CD4-positive, alpha-beta memory T cell (primary cell): ENCODE data around the gene GABRR3. TPM values are rescaled to one million over a fixed set of nuclear protein-coding genes. Genes with fewer than 3 reads are reported as not detected.

ENCODE experiments used
- CTCF ChIA-PET: fragments of 350-600 bp; sonication (Branson Sonifier 250); formaldehyde crosslinking; loops from one replicate; lab custom pipeline; 2021; ENCODE audit warnings: inconsistent platforms; ENCODE audit not compliant: partially characterized antibody; lab: Charles Lee
- POLR2A ChIA-PET: fragments of 350-600 bp; sonication (Branson Sonifier 250); formaldehyde crosslinking; loops from one replicate; lab custom pipeline; 2021; ENCODE audit not compliant: partially characterized antibody; lab: Charles Lee
- DNase-seq, 5 donors: peaks; one replicate each; pipeline versions ENCODE4 v3.0.0 to v3.0.0-alpha.2; 2020 to 2022; ENCODE audit warnings: mixed read lengths in 1 of 5
- H3K27ac ChIP-seq: one replicate; pipeline ENCODE4 v1.7.0; 2013; ENCODE audit warnings: low read depth, low read length
- H3K27me3 ChIP-seq: 2 replicates; pipeline ENCODE4 v1.7.0; 2013; ENCODE audit warnings: mild to moderate bottlenecking, low read length, moderate library complexity; ENCODE audit not compliant: insufficient read depth
- H3K36me3 ChIP-seq: 2 replicates; pipeline ENCODE4 v1.7.0; 2013; ENCODE audit warnings: mild to moderate bottlenecking, low read length, moderate library complexity; ENCODE audit not compliant: insufficient read depth
- H3K4me1 ChIP-seq: 2 replicates; pipeline ENCODE4 v1.7.0; 2013; ENCODE audit warnings: mild to moderate bottlenecking, low read length, moderate library complexity; ENCODE audit not compliant: insufficient read depth
- H3K4me3 ChIP-seq, 2 donors: one replicate each; pipeline ENCODE4 v1.7.0; 2013; ENCODE audit warnings: low read length in 2 of 2, mild to moderate bottlenecking in 1 of 2
- H3K9me3 ChIP-seq, 2 donors: one replicate each; pipeline ENCODE4 v1.7.0; 2013; ENCODE audit warnings: low read length in 2 of 2, control low read depth in 1 of 2; ENCODE audit not compliant: control insufficient read depth in 1 of 2
- H3K27ac Mint-ChIP-seq, 7 donors: one replicate each; pipeline ENCODE4 v1.8.0; 2020 to 2021; ENCODE audit warnings: mixed read lengths in 7 of 7, mild to moderate bottlenecking in 6 of 7, inconsistent platforms in 3 of 7, moderate library complexity in 3 of 7
- H3K27me3 Mint-ChIP-seq, 2 donors: one replicate each; pipeline ENCODE4 v1.8.0; 2020 to 2021; ENCODE audit warnings: mixed read lengths in 2 of 2
- H3K36me3 Mint-ChIP-seq, 2 donors: one replicate each; pipeline ENCODE4 v1.8.0; 2020 to 2021; ENCODE audit warnings: mixed read lengths in 2 of 2, inconsistent platforms in 1 of 2, mild to moderate bottlenecking in 1 of 2
- H3K4me1 Mint-ChIP-seq, 4 donors: one replicate each; pipeline ENCODE4 v1.8.0; 2020 to 2021; ENCODE audit warnings: mixed read lengths in 4 of 4, mild to moderate bottlenecking in 1 of 4
- H3K4me3 Mint-ChIP-seq, 8 donors: one replicate each; pipeline ENCODE4 v1.8.0; 2020 to 2021; ENCODE audit warnings: mixed read lengths in 8 of 8, mild to moderate bottlenecking in 7 of 8, moderate library complexity in 6 of 8, inconsistent platforms in 3 of 8
- H3K9me3 Mint-ChIP-seq, 8 donors: one replicate each; pipeline ENCODE4 v1.8.0; 2020 to 2021; ENCODE audit warnings: mixed read lengths in 8 of 8, mild to moderate bottlenecking in 5 of 8, inconsistent platforms in 3 of 8, moderate library complexity in 1 of 8
- intact Hi-C: fragments of 100-400 bp; cut with micrococcal nuclease; formaldehyde crosslinking; loops from one replicate; pipeline ENCODE4 v1.15.1; 2023
- polyA plus RNA-seq, 2 donors: library from polyadenylated mRNA; unstranded; fragments of 300-500 nt; fragmentation: Illumina TruSeq; gene quantifications; one replicate each; pipeline ENCODE4 v1.2.3, GENCODE V29; 2021
- total RNA-seq, 2 experiments: library from RNA; stranded (reverse); gene quantifications; one replicate each; pipeline ENCODE4 v1.2.3, GENCODE V29; 2021

The GABRR3 gene
- total and polyA plus RNA-seq, 4 experiments from 2014 or later = 0.03 to 0.17 TPM; not detected in 2

GRCh38 chr3:98049271-98049670, 14.2 kb upstream of the GABRR3 start:
- CTCF ChIA-PET = interaction anchor here (1.4 kb wide), 1 partner anchor 9 kb away, joined by 5 read pairs; no protein-coding TSS in a partner anchor
- Mint-ChIP-seq H3K27me3 (peaks cover 6 to 9% of the 10 kb centered on the region in 2 donors), H3K36me3 (no peaks in the 10 kb centered on the region), H3K4me3 (no peak overlapping the region), H3K4me1 (no peaks in the 10 kb centered on the region), H3K27ac (no peak overlapping the region), H3K9me3 (no peaks in the 10 kb centered on the region)
- H3K4me3 ChIP-seq = no peak overlapping the region
- DNase-seq = no peak
- H3K27ac ChIP-seq = no peak overlapping the region
- H3K4me1 ChIP-seq = no peaks in the 10 kb centered on the region
- no peaks in the 10 kb centered on the region for H3K9me3 ChIP-seq
- intact Hi-C loops = no loop called here
- H3K36me3 ChIP-seq = no peaks in the 10 kb centered on the region
- H3K27me3 ChIP-seq = peaks cover 5% of the 10 kb centered on the region
- POLR2A ChIA-PET = no interaction called here

GRCh38 chr3:98048586-98048985, 13.5 kb upstream of the GABRR3 start:
- Histone ChIP-seq H3K27ac (no peak overlapping the region), H3K9me3 (no peaks in the 10 kb centered on the region), H3K4me1 (no peaks in the 10 kb centered on the region), H3K27me3 (peaks cover 5% of the 10 kb centered on the region), H3K36me3 (no peaks in the 10 kb centered on the region), H3K4me3 (no peak overlapping the region)
- Mint-ChIP-seq H3K36me3 (no peaks in the 10 kb centered on the region), H3K9me3 (no peaks in the 10 kb centered on the region), H3K4me3 (no peak overlapping the region), H3K27ac (no peak overlapping the region), H3K27me3 (peaks cover 8 to 11% of the 10 kb centered on the region in 2 donors), H3K4me1 (no peaks in the 10 kb centered on the region)
- ChIA-PET CTCF (interaction anchor here (1.4 kb wide), 1 partner anchor 9 kb away, joined by 5 read pairs; no protein-coding TSS in a partner anchor), POLR2A (no interaction called here)
- DNase-seq = no peak
- intact Hi-C loops = no loop called here

- Mint-ChIP-seq H3K27ac (peak overlapping the region in 1 of 7 donors; percentile 31), H3K36me3 (peaks cover 0 to 5% of the 10 kb centered on the region in 2 donors), H3K9me3 (peaks cover 0 to 15% (median 7%) of the 10 kb centered on the region in 8 donors), H3K4me1 (peaks cover 2 to 8% (median 5%) of the 10 kb centered on the region in 4 donors), H3K4me3 (no peak overlapping the region), H3K27me3 (peaks cover 4 to 7% of the 10 kb centered on the region in 2 donors)
- Histone ChIP-seq H3K4me1 (no peaks in the 10 kb centered on the region), H3K9me3 (no peaks in the 10 kb centered on the region), H3K27me3 (no peaks in the 10 kb centered on the region), H3K27ac (no peak overlapping the region), H3K4me3 (no peak overlapping the region), H3K36me3 (no peaks in the 10 kb centered on the region)
- no peak for DNase-seq
- intact Hi-C loops = no loop called here
- POLR2A ChIA-PET = no interaction called here
- CTCF ChIA-PET = interaction anchor here (0.9 to 8.3 kb wide), 8 partner anchors 14 to 774 kb away, joined by 3 to 82 read pairs (median 12); partner anchors contain the start of gene CPOX
Measured at GRCh38 chr3:98041350-98041749, 6.2 kb upstream of the GABRR3 start.

- peaks cover 3% of the 10 kb centered on the region for H3K27me3 ChIP-seq
- Mint-ChIP-seq H3K4me1 (peaks cover 2 to 8% (median 5%) of the 10 kb centered on the region in 4 donors), H3K36me3 (peaks cover 0 to 5% of the 10 kb centered on the region in 2 donors), H3K27me3 (peaks cover 7 to 10% of the 10 kb centered on the region in 2 donors), H3K4me3 (peak overlapping the region; percentile 85 to 96 (median 88)), H3K27ac (peak overlapping the region; percentile 82 to 98 (median 96)), H3K9me3 (peaks cover 0 to 15% (median 7%) of the 10 kb centered on the region in 8 donors)
- H3K36me3 ChIP-seq = no peaks in the 10 kb centered on the region
- DNase-seq = peak; percentile 84 to 90 (median 89)
- POLR2A ChIA-PET = interaction anchor here (0.6 to 1.0 kb wide), 3 partner anchors 290 to 548 kb away, joined by 3 read pairs; no protein-coding TSS in a partner anchor
- H3K27ac ChIP-seq = peak overlapping the region; percentile 68
- intact Hi-C loops = loop anchor here (1.0 to 5.0 kb wide), 8 partner anchors 290 to 863 kb away; partner anchors contain the start of genes CLDND1 and DCBLD2
- CTCF ChIA-PET = interaction anchor here (0.7 to 8.3 kb wide), 27 partner anchors 9 to 1778 kb away, joined by 3 to 82 read pairs (median 4); partner anchors contain the start of genes CMSS1 and CPOX
- no peaks in the 10 kb centered on the region for H3K9me3 ChIP-seq
- H3K4me1 ChIP-seq = no peaks in the 10 kb centered on the region
- peak overlapping the region; percentile 57 to 58 for H3K4me3 ChIP-seq
Measured at GRCh38 chr3:98039322-98040024, 4.4 kb upstream of the GABRR3 start.

GRCh38 chr3:98038876-98039275, 3.8 kb upstream of the GABRR3 start:
- Histone ChIP-seq H3K4me3 (no peak overlapping the region), H3K9me3 (no peaks in the 10 kb centered on the region), H3K36me3 (no peaks in the 10 kb centered on the region), H3K27ac (peak overlapping the region; percentile 68), H3K27me3 (peaks cover 3% of the 10 kb centered on the region), H3K4me1 (no peaks in the 10 kb centered on the region)
- Mint-ChIP-seq H3K9me3 (peaks cover 0 to 15% (median 7%) of the 10 kb centered on the region in 8 donors), H3K4me3 (peak overlapping the region in 6 of 8 donors; percentile 85 to 96 (median 90)), H3K27ac (peak overlapping the region; percentile 82 to 98 (median 96)), H3K4me1 (peaks cover 2 to 8% (median 5%) of the 10 kb centered on the region in 4 donors), H3K27me3 (peaks cover 7 to 10% of the 10 kb centered on the region in 2 donors), H3K36me3 (peaks cover 0 to 5% of the 10 kb centered on the region in 2 donors)
- intact Hi-C loops = loop anchor here (1.0 to 5.0 kb wide), 8 partner anchors 290 to 863 kb away; partner anchors contain the start of genes CLDND1 and DCBLD2
- CTCF ChIA-PET = interaction anchor here (0.8 to 8.3 kb wide), 26 partner anchors 8 to 1715 kb away, joined by 3 to 82 read pairs (median 4); partner anchors contain the start of gene CPOX
- no peak for DNase-seq
- POLR2A ChIA-PET = interaction anchor here (0.6 to 1.0 kb wide), 2 partner anchors 524 to 549 kb away, joined by 3 read pairs; no protein-coding TSS in a partner anchor

- Histone ChIP-seq H3K4me3 (no peak overlapping the region), H3K4me1 (no peaks in the 10 kb centered on the region), H3K9me3 (no peaks in the 10 kb centered on the region), H3K27ac (no peak overlapping the region), H3K36me3 (no peaks in the 10 kb centered on the region), H3K27me3 (peaks cover 3% of the 10 kb centered on the region)
- H3K9me3 Mint-ChIP-seq = peaks cover 0 to 15% (median 7%) of the 10 kb centered on the region in 8 donors
- ChIA-PET POLR2A (no interaction called here), CTCF (interaction anchor here (0.8 to 8.3 kb wide), 15 partner anchors 8 to 777 kb away, joined by 3 to 82 read pairs (median 4); partner anchors contain the start of gene CPOX)
- H3K27me3 Mint-ChIP-seq = peaks cover 6 to 8% of the 10 kb centered on the region in 2 donors
- no peak for DNase-seq
- H3K4me3 Mint-ChIP-seq = no peak overlapping the region
- intact Hi-C loops = loop anchor here (2.0 to 5.0 kb wide), 2 partner anchors 485 to 864 kb away; partner anchors contain the start of genes CLDND1 and DCBLD2
- peak overlapping the region in 5 of 7 donors; percentile 50 to 97 (median 54) for H3K27ac Mint-ChIP-seq
- peaks cover 0 to 5% of the 10 kb centered on the region in 2 donors for H3K36me3 Mint-ChIP-seq
- peaks cover 2 to 8% (median 5%) of the 10 kb centered on the region in 4 donors for H3K4me1 Mint-ChIP-seq
Measured at GRCh38 chr3:98038286-98038685, 3.2 kb upstream of the GABRR3 start.

- no peak overlapping the region for H3K27ac ChIP-seq
- no peaks in the 10 kb centered on the region for H3K36me3 Mint-ChIP-seq
- no peak for DNase-seq
- intact Hi-C loops = no loop called here
- H3K4me3 Mint-ChIP-seq = no peak overlapping the region
- peaks cover 2 to 10% (median 7%) of the 10 kb centered on the region in 4 donors for H3K4me1 Mint-ChIP-seq
- H3K9me3 Mint-ChIP-seq = peaks cover 0 to 4% (median 0%) of the 10 kb centered on the region in 8 donors
- H3K4me1 ChIP-seq = peaks cover 8% of the 10 kb centered on the region
- peaks cover 3% of the 10 kb centered on the region in 2 donors for H3K27me3 Mint-ChIP-seq
- no peaks in the 10 kb centered on the region for H3K36me3 ChIP-seq
- peaks cover 3% of the 10 kb centered on the region for H3K27me3 ChIP-seq
- CTCF ChIA-PET = no interaction called here
- no peak overlapping the region for H3K27ac Mint-ChIP-seq
- H3K4me3 ChIP-seq = no peak overlapping the region
- H3K9me3 ChIP-seq = no peaks in the 10 kb centered on the region
- POLR2A ChIA-PET = no interaction called here
Measured at GRCh38 chr3:98034486-98034885, 629 bp downstream of the GABRR3 start.
